Body of pancreas (tissue), 4 donors: ENCODE measurements around the gene C17orf113.

Source experiments
- POLR2A ChIP-seq, 3 donors: fragments of 450-650 bp; IDR thresholded peaks; one replicate each; pipeline ENCODE4 v1.6.1; 2016; ENCODE audit warnings: antibody characterized with exemption in 3 of 3, mild to moderate bottlenecking in 2 of 3
- TF ChIP-seq, protein P1 (sequence below), 7 experiments: fragments of 450-650 bp in 4 of 7; fragments of 200-600 bp in 3 of 7; sonication (generic) in 3 of 7; IDR thresholded peaks; one replicate each; pipeline ENCODE4 v1.5.1; 2016 to 2019; ENCODE audit warnings: antibody characterized with exemption in 7 of 7

- TF ChIP-seq, protein P1, sequence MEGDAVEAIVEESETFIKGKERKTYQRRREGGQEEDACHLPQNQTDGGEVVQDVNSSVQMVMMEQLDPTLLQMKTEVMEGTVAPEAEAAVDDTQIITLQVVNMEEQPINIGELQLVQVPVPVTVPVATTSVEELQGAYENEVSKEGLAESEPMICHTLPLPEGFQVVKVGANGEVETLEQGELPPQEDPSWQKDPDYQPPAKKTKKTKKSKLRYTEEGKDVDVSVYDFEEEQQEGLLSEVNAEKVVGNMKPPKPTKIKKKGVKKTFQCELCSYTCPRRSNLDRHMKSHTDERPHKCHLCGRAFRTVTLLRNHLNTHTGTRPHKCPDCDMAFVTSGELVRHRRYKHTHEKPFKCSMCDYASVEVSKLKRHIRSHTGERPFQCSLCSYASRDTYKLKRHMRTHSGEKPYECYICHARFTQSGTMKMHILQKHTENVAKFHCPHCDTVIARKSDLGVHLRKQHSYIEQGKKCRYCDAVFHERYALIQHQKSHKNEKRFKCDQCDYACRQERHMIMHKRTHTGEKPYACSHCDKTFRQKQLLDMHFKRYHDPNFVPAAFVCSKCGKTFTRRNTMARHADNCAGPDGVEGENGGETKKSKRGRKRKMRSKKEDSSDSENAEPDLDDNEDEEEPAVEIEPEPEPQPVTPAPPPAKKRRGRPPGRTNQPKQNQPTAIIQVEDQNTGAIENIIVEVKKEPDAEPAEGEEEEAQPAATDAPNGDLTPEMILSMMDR (IDR thresholded peaks at IDR 0.05): no peak
- no peak for TF ChIP-seq POLR2A (IDR thresholded peaks at IDR 0.05)
Measured at GRCh38 chr17:42081516-42082129, 31.2 kb upstream of the C17orf113 start.
